GM18868 (cell line): Measurements from ENCODE around the gene LRP8.

Source experiments
- ATAC-seq: cut with Tn5 transposase; IDR thresholded peaks from one replicate; pipeline ENCODE4 v1.9.1; 2021; ENCODE audit warnings: mild to moderate bottlenecking, moderate library complexity; ENCODE audit not compliant: unreplicated experiment

The LRP8 gene

GRCh38 chr1:53341521-53341895 lies 13.6 kb upstream of the LRP8 start:
- ATAC-seq = no peak

- no peak for ATAC-seq
These were observed 13.0 kb upstream of the LRP8 start for GRCh38 chr1:53340660-53341520.

- no peak for ATAC-seq
These were observed 12.1 kb upstream of the LRP8 start for GRCh38 chr1:53339736-53340635.

- ATAC-seq = no peak
These were observed 10.6 kb upstream of the LRP8 start for GRCh38 chr1:53338423-53338822.

GRCh38 chr1:53337499-53337898 lies 9.6 kb upstream of the LRP8 start:
- no peak for ATAC-seq

GRCh38 chr1:53336146-53336545 lies 8.3 kb upstream of the LRP8 start:
- ATAC-seq = no peak

GRCh38 chr1:53335661-53336060 lies 7.8 kb upstream of the LRP8 start:
- no peak for ATAC-seq

- no peak for ATAC-seq
These were observed 6.9 kb upstream of the LRP8 start for GRCh38 chr1:53334781-53335180.

GRCh38 chr1:53334312-53334711 lies 6.4 kb upstream of the LRP8 start:
- ATAC-seq = no peak

- no peak for ATAC-seq
These were observed 5.0 kb upstream of the LRP8 start for GRCh38 chr1:53332833-53333232.

GRCh38 chr1:53332186-53332564 lies 4.3 kb upstream of the LRP8 start:
- no peak for ATAC-seq

- ATAC-seq = no peak
These were observed 3.7 kb upstream of the LRP8 start for GRCh38 chr1:53331446-53332185.

GRCh38 chr1:53330819-53331218 lies 2.9 kb upstream of the LRP8 start:
- ATAC-seq = no peak

- ATAC-seq = no peak
These were observed 950 bp upstream of the LRP8 start for GRCh38 chr1:53328541-53329499.

GRCh38 chr1:53327182-53327913 lies 522 bp downstream of the LRP8 start:
- ATAC-seq = peak; percentile 3

GRCh38 chr1:53326598-53327181 lies 1.2 kb downstream of the LRP8 start:
- peak; percentile 23 for ATAC-seq

- peak; percentile 85 for ATAC-seq
These were observed 1.7 kb downstream of the LRP8 start for GRCh38 chr1:53326088-53326597.

- no peak for ATAC-seq
These were observed 2.4 kb downstream of the LRP8 start for GRCh38 chr1:53325326-53326087.
